GM12878 (cell line): ENCODE results near the gene NECAB2. TPM values are rescaled to one million over a fixed set of nuclear protein-coding genes. Genes with fewer than 3 reads are reported as not detected.

ENCODE experiments used
- ATAC-seq: fragments of 200-7000 bp; cut with Tn5 transposase; 3 replicates; pipeline ENCODE4 v1.9.1; 2020; ENCODE audit warnings: mild to moderate bottlenecking, moderate library complexity
- BruUV-seq: library from RNA; stranded (reverse); fragments of 400-500 nt; replicated peaks from 2 replicates; lab custom pipeline; 2021; lab: Mats Ljungman, UMichigan
- CTCF ChIA-PET: fragments of 300-600 bp; sonication (Branson Sonifier 250); formaldehyde crosslinking; extraction: SDS; loops from one replicate; lab custom pipeline; 2021; ENCODE audit warnings: inconsistent platforms; lab: Yijun Ruan, JAX
- POLR2A ChIA-PET: fragments of 350-600 bp; formaldehyde crosslinking; extraction: SDS; loops from one replicate; lab custom pipeline; 2021; ENCODE audit warnings: inconsistent platforms; lab: Charles Lee
- RAD21 ChIA-PET: fragments of 300-600 bp; sonication (Branson Sonifier 250); formaldehyde crosslinking; loops from one replicate; lab custom pipeline; 2023; ENCODE audit warnings: antibody characterized with exemption; ENCODE audit not compliant: unreplicated experiment; lab: Charles Lee
- SMC1A ChIA-PET: fragments of 300-600 bp; sonication (Branson Sonifier 250); formaldehyde crosslinking; loops from one replicate; lab custom pipeline; 2023; ENCODE audit not compliant: unreplicated experiment, uncharacterized antibody; lab: Charles Lee
- DNase-seq: peaks from one replicate; pipeline ENCODE4 v3.0.0-alpha.2; 2011; ENCODE audit warnings: low read depth, low spot score
- FAIRE-seq: peaks from 3 replicates; lab custom pipeline; 2011; peaks lifted over from hg19 to GRCh38; lab: Jason Lieb, UNC
- H2AFZ ChIP-seq: 2 replicates; pipeline ENCODE4 v1.6.0; 2011; ENCODE audit warnings: low read depth, low read length, control low read depth; ENCODE audit not compliant: control insufficient read depth
- H3K27ac ChIP-seq: 2 replicates; pipeline ENCODE4 v1.5.1; 2011; ENCODE audit warnings: control low read depth; ENCODE audit not compliant: control insufficient read depth, insufficient read depth
- H3K27me3 ChIP-seq, 2 experiments: replicated peaks in 1 of 2; 2 replicates each; pipeline versions ENCODE4 v1.6.0 to v1.6.1; 2011; ENCODE audit warnings: low read length in 1 of 2; ENCODE audit not compliant: control insufficient read depth in 2 of 2, insufficient read depth in 2 of 2
- H3K36me3 ChIP-seq, 2 experiments: 2 replicates each; pipeline ENCODE4 v1.5.1; 2011; ENCODE audit warnings: low read length in 1 of 2; ENCODE audit not compliant: control insufficient read depth in 2 of 2, insufficient read depth in 2 of 2
- H3K4me1 ChIP-seq: 2 replicates; pipeline ENCODE4 v1.6.1; 2011; ENCODE audit warnings: mild to moderate bottlenecking, low read length, moderate library complexity, mixed read lengths; ENCODE audit not compliant: control insufficient read depth, insufficient read depth
- H3K4me2 ChIP-seq: 2 replicates; pipeline ENCODE4 v1.6.0; 2011; ENCODE audit warnings: control low read depth; ENCODE audit not compliant: control insufficient read depth, insufficient read depth
- H3K4me3 ChIP-seq: fragments of 200-600 bp; sonication (generic); 2 replicates; pipeline ENCODE4 v1.5.1; 2016
- H3K79me2 ChIP-seq: 2 replicates; pipeline ENCODE4 v1.6.0; 2011; ENCODE audit warnings: low read length; ENCODE audit not compliant: control insufficient read depth, insufficient read depth
- H3K9ac ChIP-seq: 2 replicates; pipeline ENCODE4 v1.8.0; 2011; ENCODE audit warnings: low read length, control low read depth, mixed read lengths; ENCODE audit not compliant: control insufficient read depth, insufficient read depth
- H3K9me3 ChIP-seq: replicated peaks from 3 replicates; pipeline ENCODE4 v1.5.1; 2011; ENCODE audit warnings: mild to moderate bottlenecking, low read length; ENCODE audit not compliant: control insufficient read depth, insufficient read depth
- H4K20me1 ChIP-seq: 2 replicates; pipeline ENCODE4 v1.6.0; 2011; ENCODE audit not compliant: control insufficient read depth, insufficient read depth
- ATF7 ChIP-seq: fragments of 450-650 bp; IDR thresholded peaks from 2 replicates; pipeline ENCODE4 v1.6.1; 2016; ENCODE audit warnings: low read depth, mild to moderate bottlenecking
- BHLHE40 ChIP-seq, 2 experiments: fragments of 450-650 bp in 1 of 2; IDR thresholded peaks; 2 replicates each; pipeline ENCODE4 v1.6.1; 2011 to 2017; ENCODE audit warnings: low read depth in 2 of 2, borderline replicate concordance in 1 of 2, improper control_type of control experiment in 1 of 2, low read length in 1 of 2, mild to moderate bottlenecking in 1 of 2
- BMI1 ChIP-seq: fragments of 450-650 bp; IDR thresholded peaks from 2 replicates; pipeline ENCODE4 v1.6.1; 2016; ENCODE audit warnings: mild to moderate bottlenecking, moderate library complexity, borderline replicate concordance
- CEBPB ChIP-seq, 2 experiments: fragments of 150-350 bp in 1 of 2; IDR thresholded peaks; 2 replicates each; pipeline ENCODE4 v1.6.1; 2012 to 2014; ENCODE audit warnings: low read depth in 2 of 2, low read length in 2 of 2, borderline replicate concordance in 1 of 2, inconsistent platforms in 1 of 2
- E2F8 ChIP-seq: fragments of 450-650 bp; IDR thresholded peaks from 2 replicates; pipeline ENCODE4 v1.6.1; 2018; ENCODE audit warnings: mild to moderate bottlenecking, low read depth, moderate library complexity; ENCODE audit not compliant: partially characterized antibody
- EP300 ChIP-seq, 2 experiments: fragments of 150-350 bp in 1 of 2; IDR thresholded peaks; 2 replicates each; pipeline ENCODE4 v1.6.1; 2011 to 2012; ENCODE audit warnings: low read depth in 2 of 2, low read length in 2 of 2, borderline replicate concordance in 1 of 2, improper control_type of control experiment in 1 of 2, inconsistent platforms in 1 of 2; ENCODE audit not compliant: control insufficient read depth in 1 of 2
- GATAD2B ChIP-seq: fragments of 450-650 bp; conservative IDR thresholded peaks from 2 replicates; pipeline ENCODE4 v1.6.1; 2017; ENCODE audit warnings: low read depth, mild to moderate bottlenecking, moderate library complexity
- MEF2A ChIP-seq: IDR thresholded peaks from 2 replicates; pipeline ENCODE4 v1.6.1; 2011; ENCODE audit warnings: low read depth, mild to moderate bottlenecking, low read length, moderate library complexity; ENCODE audit not compliant: insufficient read depth
- POLR2A ChIP-seq: IDR thresholded peaks from 2 replicates; pipeline ENCODE4 v1.6.1; 2011; ENCODE audit warnings: low read depth, mild to moderate bottlenecking, low read length
- POLR2AphosphoS5 ChIP-seq: IDR thresholded peaks from 2 replicates; pipeline ENCODE4 v1.6.1; 2011; ENCODE audit warnings: mild to moderate bottlenecking, low read length, inconsistent platforms
- POU2F2 ChIP-seq: IDR thresholded peaks from 3 replicates; pipeline ENCODE4 v1.6.1; 2011; ENCODE audit warnings: low read depth, mild to moderate bottlenecking, low read length, borderline replicate concordance
- WGBS: methylation state at CpG from one replicate; pipeline ENCODE4 v1.1.6; 2016; ENCODE audit warnings: low lambda C conversion rate; ENCODE audit not compliant: insufficient replicate concordance, insufficient coverage; ENCODE audit errors: missing lambda C conversion rate; 5-methylcytosine and 5-hydroxymethylcytosine counted together
- in situ Hi-C: fragments of 300-500 bp; cut with MboI; formaldehyde crosslinking; loops from 9 replicates; pipeline ENCODE4 v1.14.3; 2018; ENCODE audit warnings: mixed read lengths
- intact Hi-C: fragments of 100-400 bp; cut with micrococcal nuclease; formaldehyde crosslinking; loops from one replicate; pipeline ENCODE4 v1.14.2; 2022; ENCODE audit not compliant: unreplicated experiment
- polyA plus RNA-seq, 11 experiments: library from polyadenylated mRNA; depleted of rRNA in 4 of 11; unstranded in 6 of 11; stranded (reverse) in 5 of 11; fragments of >200 nt; fragmentation: Nextera tagmentation in 4 of 11; fragmentation: Illumina TruSeq in 1 of 11; extraction: Ambion mirVana in 4 of 11; extraction: Trizol in 1 of 11; gene quantifications; 1 replicate in 1 of 11; 2 replicates in 10 of 11; pipeline versions ENCODE4 v1.2.1 to v1.2.3, GENCODE V29; 2011 to 2016; ENCODE audit warnings: inconsistent platforms in 2 of 11, missing spikeins in 2 of 11, low read depth in 1 of 11
- total RNA-seq, 4 experiments: library from RNA; depleted of rRNA in 3 of 4; stranded (reverse); fragments of >200 nt in 3 of 4; fragmentation: Illumina TruSeq in 1 of 4; extraction: Trizol in 1 of 4; gene quantifications; 2 replicates each; pipeline versions ENCODE4 v1.2.1 to v1.2.3, GENCODE V29; 2013 to 2021

NECAB2 gene
- total and polyA plus RNA-seq, 10 of the 15 experiments (the other 5 are each of a cell fraction or from before 2014, with no cell fraction given): not detected

GRCh38 chr16:84040823-84041820, 73.1 kb downstream of the NECAB2 start:
- Histone ChIP-seq H3K9ac (no peak overlapping the region), H3K79me2 (no peaks in the 10 kb centered on the region), H3K27ac (no peak overlapping the region), H2AFZ (no peak overlapping the region), H3K9me3 (no peaks in the 10 kb centered on the region), H3K4me2 (no peak overlapping the region), H3K4me3 (no peak overlapping the region), H3K4me1 (no peaks in the 10 kb centered on the region), H4K20me1 (no peaks in the 10 kb centered on the region), H3K27me3 (no peaks in the 10 kb centered on the region; a peak in 4 of 4 replicates)
- SMC1A ChIA-PET: no interaction called here
- intact Hi-C loops: no loop called here
- no TSS peak for BruUV-seq
- RAD21 ChIA-PET: no interaction called here
- in situ Hi-C loops: no loop called here
- FAIRE-seq: no peak
- DNase-seq: no peak
- CTCF ChIA-PET: interaction anchor here (1.2 kb wide), 1 partner anchor 25 kb away, joined by 3 read pairs; no protein-coding TSS in a partner anchor
- TF ChIP-seq POU2F2: no peak
- TF ChIP-seq CEBPB (IDR thresholded peaks at IDR 0.05; ENCODE audit: borderline replicate concordance in 1 of 2, low read depth in 2 of 2, low read length in 2 of 2): no peak
- TF ChIP-seq ATF7: no peak
- no peak for TF ChIP-seq MEF2A
- no peak for TF ChIP-seq GATAD2B
- TF ChIP-seq POLR2AphosphoS5: no peak
- TF ChIP-seq, all 136 proteins: peak for 0
- POLR2A ChIA-PET: interaction anchor here (0.6 kb wide), 1 partner anchor 911 kb away, joined by 5 read pairs; no protein-coding TSS in a partner anchor
- ATAC-seq: no peak
- H3K36me3 ChIP-seq: no peaks in the 10 kb centered on the region
- 72% methylated on average over 41 of the region's 42 CpGs for WGBS

- Histone ChIP-seq H3K4me2 (no peak overlapping the region), H2AFZ (no peak overlapping the region), H3K4me3 (no peak overlapping the region), H3K9me3 (no peaks in the 10 kb centered on the region), H3K27me3 (no peaks in the 10 kb centered on the region; a peak in 3 of 4 replicates), H3K9ac (no peak overlapping the region), H3K4me1 (no peaks in the 10 kb centered on the region), H3K79me2 (no peaks in the 10 kb centered on the region), H4K20me1 (no peaks in the 10 kb centered on the region), H3K27ac (no peak overlapping the region), H3K36me3 (no peaks in the 10 kb centered on the region)
- BruUV-seq: no TSS peak
- no peak for DNase-seq
- RAD21 ChIA-PET: no interaction called here
- no peak for ATAC-seq
- POLR2A ChIA-PET: no interaction called here
- CTCF ChIA-PET: no interaction called here
- no peak for FAIRE-seq
- intact Hi-C loops: no loop called here
- in situ Hi-C loops: no loop called here
- WGBS: 53% methylated on average over 17 of the region's 17 CpGs
- SMC1A ChIA-PET: no interaction called here
- TF ChIP-seq BMI1 (no peak), BHLHE40 (IDR thresholded peaks at IDR 0.05; ENCODE audit: borderline replicate concordance in 1 of 2, low read depth in 2 of 2, low read length in 1 of 2) (no peak), E2F8 (no peak), EP300 (IDR thresholded peaks at IDR 0.05; ENCODE audit: borderline replicate concordance in 1 of 2, control insufficient read depth in 1 of 2, low read depth in 2 of 2, low read length in 2 of 2) (no peak), POLR2A (no peak)
Observed at GRCh38 chr16:84041881-84042280, 73.8 kb downstream of the NECAB2 start.
